ENCODE data around the gene PTPRN2.

DNA sequence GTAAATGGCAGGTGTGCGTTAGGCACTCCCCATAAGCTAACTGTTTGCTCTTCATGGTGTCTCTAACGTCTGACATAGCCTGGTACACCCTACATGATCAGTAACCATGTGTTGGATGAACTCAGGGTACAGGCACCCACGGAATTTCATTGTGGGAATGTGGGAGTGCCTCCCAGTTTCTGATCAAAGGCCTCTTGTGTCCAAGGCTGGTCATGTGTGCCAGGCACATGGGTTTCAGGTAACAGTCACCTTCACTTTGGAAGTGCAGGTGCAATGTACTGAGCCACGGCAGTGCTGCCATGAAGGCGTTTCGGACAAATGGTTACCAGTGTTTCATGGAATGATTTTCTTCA, 952.5 kb downstream of the PTPRN2 start:
- TF ChIP-seq, protein P1, sequence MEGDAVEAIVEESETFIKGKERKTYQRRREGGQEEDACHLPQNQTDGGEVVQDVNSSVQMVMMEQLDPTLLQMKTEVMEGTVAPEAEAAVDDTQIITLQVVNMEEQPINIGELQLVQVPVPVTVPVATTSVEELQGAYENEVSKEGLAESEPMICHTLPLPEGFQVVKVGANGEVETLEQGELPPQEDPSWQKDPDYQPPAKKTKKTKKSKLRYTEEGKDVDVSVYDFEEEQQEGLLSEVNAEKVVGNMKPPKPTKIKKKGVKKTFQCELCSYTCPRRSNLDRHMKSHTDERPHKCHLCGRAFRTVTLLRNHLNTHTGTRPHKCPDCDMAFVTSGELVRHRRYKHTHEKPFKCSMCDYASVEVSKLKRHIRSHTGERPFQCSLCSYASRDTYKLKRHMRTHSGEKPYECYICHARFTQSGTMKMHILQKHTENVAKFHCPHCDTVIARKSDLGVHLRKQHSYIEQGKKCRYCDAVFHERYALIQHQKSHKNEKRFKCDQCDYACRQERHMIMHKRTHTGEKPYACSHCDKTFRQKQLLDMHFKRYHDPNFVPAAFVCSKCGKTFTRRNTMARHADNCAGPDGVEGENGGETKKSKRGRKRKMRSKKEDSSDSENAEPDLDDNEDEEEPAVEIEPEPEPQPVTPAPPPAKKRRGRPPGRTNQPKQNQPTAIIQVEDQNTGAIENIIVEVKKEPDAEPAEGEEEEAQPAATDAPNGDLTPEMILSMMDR (IDR thresholded peaks at IDR 0.05), result no peak
- no peak for TF ChIP-seq ZFX (IDR thresholded peaks at IDR 0.05; ENCODE audit: borderline replicate concordance)
